Vagina (tissue), 2 donors: ENCODE data around the gene MAGI3. TPM values are rescaled to one million over a fixed set of nuclear protein-coding genes. Genes with fewer than 3 reads are reported as not detected.
"Not testable (repeated sequence)": the region's sequence is repeated elsewhere in the genome, so short reads cannot be mapped to it uniquely, and the experiment has no call there.

Experiments
- DNase-seq, 2 donors: peaks; one replicate each; pipeline ENCODE4 v3.0.0-alpha.2; 2017; ENCODE audit errors: extremely low spot score in 2 of 2
- H3K27ac ChIP-seq: fragments of 200-600 bp; sonication (generic); one replicate; pipeline ENCODE4 v1.5.1; 2019
- H3K27me3 ChIP-seq: fragments of 200-600 bp; sonication (generic); one replicate; pipeline ENCODE4 v1.5.1; 2019
- H3K36me3 ChIP-seq, 2 donors: fragments of 200-600 bp; sonication (generic); one replicate each; pipeline ENCODE4 v1.5.1; 2017 to 2019
- H3K4me1 ChIP-seq: fragments of 200-600 bp; sonication (generic); one replicate; pipeline ENCODE4 v1.5.1; 2019
- H3K4me3 ChIP-seq, 2 donors: fragments of 200-600 bp; sonication (generic); 1 replicate in 1 of 2; 2 replicates in 1 of 2; pipeline ENCODE4 v1.5.1; 2016 to 2019
- H3K9me3 ChIP-seq: fragments of 200-600 bp; sonication (generic); one replicate; pipeline ENCODE4 v1.5.1; 2019
- POLR2A ChIP-seq, 2 donors: fragments of 450-650 bp; IDR thresholded peaks; one replicate each; pipeline ENCODE4 v1.6.1; 2017; ENCODE audit warnings: antibody characterized with exemption in 2 of 2, mild to moderate bottlenecking in 2 of 2, moderate library complexity in 2 of 2
- POLR2AphosphoS5 ChIP-seq, 2 donors: sonication (generic); formaldehyde crosslinking; IDR thresholded peaks; one replicate each; pipeline ENCODE4 v1.9.0; 2017; ENCODE audit warnings: antibody characterized with exemption in 2 of 2, mild to moderate bottlenecking in 2 of 2, low read depth in 1 of 2; ENCODE audit not compliant: insufficient read depth in 1 of 2
- intact Hi-C: fragments of 100-400 bp; cut with DNase I; formaldehyde crosslinking; loops from one replicate; pipeline ENCODE4 v1.15.1; 2023
- total RNA-seq: library from RNA; depleted of rRNA; stranded (reverse); fragments of >200 nt; gene quantifications from one replicate; pipeline ENCODE4 v1.2.3, GENCODE V29; 2016
- TF ChIP-seq, protein P1 (sequence below), 3 experiments: fragments of 450-650 bp in 2 of 3; fragments of 200-600 bp in 1 of 3; sonication (generic) in 1 of 3; IDR thresholded peaks; one replicate each; pipeline ENCODE4 v1.5.1; 2017 to 2019; ENCODE audit warnings: antibody characterized with exemption in 3 of 3, mild to moderate bottlenecking in 2 of 3, moderate library complexity in 2 of 3

Gene MAGI3
- total RNA-seq, 1 donor from 2014 or later, result 18.4 TPM

DNA sequence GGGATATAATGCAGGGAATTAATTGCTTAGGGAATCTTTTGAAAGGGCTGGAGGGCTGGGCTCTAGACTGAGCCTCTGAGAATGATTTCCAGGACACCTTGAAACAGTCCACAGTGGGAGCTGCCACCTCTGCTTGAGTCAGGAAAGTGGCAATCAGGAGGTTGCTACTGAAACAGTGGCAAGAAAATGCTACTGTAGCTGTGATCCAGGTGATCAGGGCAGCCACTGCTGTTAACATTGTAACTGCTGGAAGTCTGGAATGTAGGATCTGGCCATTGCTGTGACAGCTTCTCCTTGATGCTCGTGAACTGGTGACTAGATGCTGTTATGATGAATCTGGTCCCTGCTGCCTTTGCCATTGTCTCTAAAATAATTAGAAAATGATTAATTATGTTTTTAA is 12.8 kb downstream of the MAGI3 start:
- TF ChIP-seq POLR2A (IDR thresholded peaks at IDR 0.05) (no peak), POLR2AphosphoS5 (IDR thresholded peaks at IDR 0.05; ENCODE audit: insufficient read depth in 1 of 2, low read depth in 1 of 2) (no peak)
- TF ChIP-seq, protein P1, sequence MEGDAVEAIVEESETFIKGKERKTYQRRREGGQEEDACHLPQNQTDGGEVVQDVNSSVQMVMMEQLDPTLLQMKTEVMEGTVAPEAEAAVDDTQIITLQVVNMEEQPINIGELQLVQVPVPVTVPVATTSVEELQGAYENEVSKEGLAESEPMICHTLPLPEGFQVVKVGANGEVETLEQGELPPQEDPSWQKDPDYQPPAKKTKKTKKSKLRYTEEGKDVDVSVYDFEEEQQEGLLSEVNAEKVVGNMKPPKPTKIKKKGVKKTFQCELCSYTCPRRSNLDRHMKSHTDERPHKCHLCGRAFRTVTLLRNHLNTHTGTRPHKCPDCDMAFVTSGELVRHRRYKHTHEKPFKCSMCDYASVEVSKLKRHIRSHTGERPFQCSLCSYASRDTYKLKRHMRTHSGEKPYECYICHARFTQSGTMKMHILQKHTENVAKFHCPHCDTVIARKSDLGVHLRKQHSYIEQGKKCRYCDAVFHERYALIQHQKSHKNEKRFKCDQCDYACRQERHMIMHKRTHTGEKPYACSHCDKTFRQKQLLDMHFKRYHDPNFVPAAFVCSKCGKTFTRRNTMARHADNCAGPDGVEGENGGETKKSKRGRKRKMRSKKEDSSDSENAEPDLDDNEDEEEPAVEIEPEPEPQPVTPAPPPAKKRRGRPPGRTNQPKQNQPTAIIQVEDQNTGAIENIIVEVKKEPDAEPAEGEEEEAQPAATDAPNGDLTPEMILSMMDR (IDR thresholded peaks at IDR 0.05), result no peak
- no peaks in the 10 kb centered on the region for H3K27me3 ChIP-seq
- intact Hi-C loops, result no loop called here
- no peaks in the 10 kb centered on the region for H3K36me3 ChIP-seq
- H3K4me3 ChIP-seq, result no peak overlapping the region
- H3K27ac ChIP-seq, result no peak overlapping the region
- H3K9me3 ChIP-seq, result no peaks in the 10 kb centered on the region
- DNase-seq, result no peak
- peaks cover 14% of the 10 kb centered on the region for H3K4me1 ChIP-seq

GRCh38 chr1:113405573-113405972 is 15.3 kb downstream of the MAGI3 start:
- intact Hi-C loops, result no loop called here
- Histone ChIP-seq H3K27me3 (no peaks in the 10 kb centered on the region), H3K9me3 (no peaks in the 10 kb centered on the region), H3K4me1 (peaks cover 20% of the 10 kb centered on the region), H3K27ac (no peak overlapping the region), H3K4me3 (no peak overlapping the region), H3K36me3 (no peaks in the 10 kb centered on the region)
- no peak for DNase-seq
- TF ChIP-seq POLR2AphosphoS5 (IDR thresholded peaks at IDR 0.05; ENCODE audit: insufficient read depth in 1 of 2, low read depth in 1 of 2) (no peak), POLR2A (IDR thresholded peaks at IDR 0.05) (no peak)
- TF ChIP-seq, protein P1 (IDR thresholded peaks at IDR 0.05), result no peak

DNA sequence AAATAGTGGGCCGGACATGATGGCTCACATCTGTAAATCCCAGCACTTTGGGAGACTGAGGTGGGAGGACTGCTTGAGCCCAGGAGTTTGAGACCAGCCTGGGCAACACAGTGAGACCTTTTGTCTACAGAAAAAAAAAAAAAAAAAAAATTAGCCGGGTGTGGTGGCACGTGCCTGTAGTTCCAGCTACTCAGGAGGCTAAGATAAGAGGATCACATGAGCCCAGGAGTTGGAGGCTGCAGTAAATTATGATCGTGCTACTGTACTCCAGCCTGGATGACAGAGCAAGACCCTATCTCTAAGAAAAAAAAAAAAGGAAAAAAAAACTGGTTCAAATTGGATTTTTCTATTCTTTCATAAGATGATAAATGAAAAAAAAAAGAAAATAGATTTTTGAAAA is 15.8 kb downstream of the MAGI3 start:
- H3K4me1 ChIP-seq, result peaks cover 18% of the 10 kb centered on the region
- H3K9me3 ChIP-seq, intact Hi-C loops, H3K27me3 ChIP-seq, DNase-seq, H3K27ac ChIP-seq, H3K36me3 ChIP-seq, H3K4me3 ChIP-seq: not testable (repeated sequence)

- Histone ChIP-seq H3K36me3 (no peaks in the 10 kb centered on the region), H3K9me3 (no peaks in the 10 kb centered on the region), H3K4me3 (no peak overlapping the region), H3K4me1 (peaks cover 9% of the 10 kb centered on the region), H3K27ac (no peak overlapping the region), H3K27me3 (no peaks in the 10 kb centered on the region)
- no peak for DNase-seq
- TF ChIP-seq POLR2AphosphoS5 (IDR thresholded peaks at IDR 0.05; ENCODE audit: insufficient read depth in 1 of 2, low read depth in 1 of 2) (no peak), POLR2A (IDR thresholded peaks at IDR 0.05) (no peak)
- TF ChIP-seq, protein P1 (IDR thresholded peaks at IDR 0.05), result no peak
- intact Hi-C loops, result no loop called here
Measured at GRCh38 chr1:113409363-113409762, 19.0 kb downstream of the MAGI3 start.

GRCh38 chr1:113412020-113412419 is 21.7 kb downstream of the MAGI3 start:
- DNase-seq, intact Hi-C loops: not testable (repeated sequence)

GRCh38 chr1:113415310-113416070 is 25.2 kb downstream of the MAGI3 start:
- no peak for TF ChIP-seq POLR2A (IDR thresholded peaks at IDR 0.05)
- TF ChIP-seq POLR2AphosphoS5 (IDR thresholded peaks at IDR 0.05; ENCODE audit: insufficient read depth in 1 of 2, low read depth in 1 of 2), result no peak
- TF ChIP-seq, protein P1 (IDR thresholded peaks at IDR 0.05), result no peak
- Histone ChIP-seq H3K27ac (no peak overlapping the region), H3K9me3 (no peaks in the 10 kb centered on the region), H3K36me3 (no peaks in the 10 kb centered on the region), H3K27me3 (no peaks in the 10 kb centered on the region), H3K4me1 (no peaks in the 10 kb centered on the region), H3K4me3 (no peak overlapping the region)
- intact Hi-C loops, result no loop called here
- no peak for DNase-seq

More at GRCh38 chr1:113412020-113412419, 21.7 kb downstream of the MAGI3 start:
- not testable (repeated sequence) for H3K9me3 ChIP-seq, H3K27me3 ChIP-seq, H3K4me3 ChIP-seq, H3K27ac ChIP-seq, H3K36me3 ChIP-seq, H3K4me1 ChIP-seq

DNA sequence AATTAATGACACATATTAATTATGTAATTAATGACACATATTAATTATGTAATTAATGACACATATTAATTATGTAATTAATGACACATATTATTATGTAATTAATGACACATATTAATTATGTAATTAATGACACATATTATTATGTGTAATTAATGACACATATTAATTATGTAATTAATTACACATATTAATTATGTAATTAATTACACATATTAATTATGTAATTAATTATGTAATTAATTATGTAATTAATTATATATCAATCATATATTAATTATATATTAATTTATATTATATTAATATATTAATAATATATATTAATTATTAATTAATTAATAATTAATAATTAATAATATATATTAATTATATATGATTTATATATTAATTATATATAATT is 25.8 kb downstream of the MAGI3 start:
- H3K36me3 ChIP-seq, H3K27me3 ChIP-seq, DNase-seq, H3K9me3 ChIP-seq, H3K4me1 ChIP-seq, intact Hi-C loops, H3K4me3 ChIP-seq, H3K27ac ChIP-seq: not testable (repeated sequence)
